ENCODE results near the gene GABRG3.

GABRG3 gene

DNA sequence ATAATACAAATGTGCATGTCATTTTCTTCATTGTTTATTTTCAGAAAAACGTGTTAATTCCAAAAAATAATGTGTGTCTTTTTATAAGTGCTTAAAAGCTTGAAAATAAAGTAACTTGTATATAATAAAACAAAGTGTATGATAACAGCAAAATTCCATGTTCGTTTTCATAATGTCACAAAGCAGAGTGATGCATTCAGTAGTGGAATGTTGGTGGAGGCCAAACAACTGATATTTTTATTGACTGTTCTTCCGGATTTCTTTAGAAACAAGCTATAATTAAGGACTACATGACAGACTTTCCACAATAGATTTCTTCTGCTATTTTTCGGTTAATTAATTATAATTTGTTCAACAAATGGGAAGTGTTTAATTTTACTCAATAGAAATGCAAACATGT, 412.7 kb downstream of the GABRG3 start:
- TF ChIP-seq, protein P1, sequence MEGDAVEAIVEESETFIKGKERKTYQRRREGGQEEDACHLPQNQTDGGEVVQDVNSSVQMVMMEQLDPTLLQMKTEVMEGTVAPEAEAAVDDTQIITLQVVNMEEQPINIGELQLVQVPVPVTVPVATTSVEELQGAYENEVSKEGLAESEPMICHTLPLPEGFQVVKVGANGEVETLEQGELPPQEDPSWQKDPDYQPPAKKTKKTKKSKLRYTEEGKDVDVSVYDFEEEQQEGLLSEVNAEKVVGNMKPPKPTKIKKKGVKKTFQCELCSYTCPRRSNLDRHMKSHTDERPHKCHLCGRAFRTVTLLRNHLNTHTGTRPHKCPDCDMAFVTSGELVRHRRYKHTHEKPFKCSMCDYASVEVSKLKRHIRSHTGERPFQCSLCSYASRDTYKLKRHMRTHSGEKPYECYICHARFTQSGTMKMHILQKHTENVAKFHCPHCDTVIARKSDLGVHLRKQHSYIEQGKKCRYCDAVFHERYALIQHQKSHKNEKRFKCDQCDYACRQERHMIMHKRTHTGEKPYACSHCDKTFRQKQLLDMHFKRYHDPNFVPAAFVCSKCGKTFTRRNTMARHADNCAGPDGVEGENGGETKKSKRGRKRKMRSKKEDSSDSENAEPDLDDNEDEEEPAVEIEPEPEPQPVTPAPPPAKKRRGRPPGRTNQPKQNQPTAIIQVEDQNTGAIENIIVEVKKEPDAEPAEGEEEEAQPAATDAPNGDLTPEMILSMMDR (conservative IDR thresholded peaks at IDR 0.05; ENCODE audit: control insufficient read depth, insufficient read depth, low read depth, low read length), result no peak
- no peak overlapping the region for H3K4me3 ChIP-seq (ENCODE audit: control insufficient read depth, low read depth, low read length)
- no peak for DNase-seq (ENCODE audit: low read depth)

DNA sequence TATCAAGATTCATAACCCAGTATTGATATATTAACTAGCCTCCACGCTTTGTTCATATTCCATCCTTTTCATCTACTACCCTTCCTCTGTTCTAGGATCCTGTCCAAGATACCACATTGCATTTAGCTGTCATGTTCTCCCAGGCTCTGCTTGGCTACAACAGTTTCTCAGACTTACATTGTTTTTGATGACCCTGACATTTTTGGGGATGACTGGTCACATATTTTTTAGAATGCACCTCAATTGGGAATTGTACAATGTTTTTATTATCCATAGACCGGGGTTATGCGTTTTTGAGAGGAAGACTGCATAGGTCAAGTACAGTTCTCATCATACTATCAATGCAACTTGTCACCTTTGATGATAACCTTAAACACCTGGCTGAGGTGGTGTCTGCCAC, 421.2 kb downstream of the GABRG3 start:
- TF ChIP-seq, protein P1 (conservative IDR thresholded peaks at IDR 0.05; ENCODE audit: control insufficient read depth, insufficient read depth, low read depth, low read length), result no peak
- no peak overlapping the region for H3K4me3 ChIP-seq (ENCODE audit: control insufficient read depth, low read depth, low read length)
- DNase-seq (ENCODE audit: low read depth), result no peak

GRCh38 chr15:27396521-27396920, 425.5 kb downstream of the GABRG3 start:
- no peak for DNase-seq (ENCODE audit: low read depth)
- TF ChIP-seq, protein P1 (conservative IDR thresholded peaks at IDR 0.05; ENCODE audit: control insufficient read depth, insufficient read depth, low read depth, low read length), result no peak
- H3K4me3 ChIP-seq (ENCODE audit: control insufficient read depth, low read depth, low read length), result no peak overlapping the region

DNA sequence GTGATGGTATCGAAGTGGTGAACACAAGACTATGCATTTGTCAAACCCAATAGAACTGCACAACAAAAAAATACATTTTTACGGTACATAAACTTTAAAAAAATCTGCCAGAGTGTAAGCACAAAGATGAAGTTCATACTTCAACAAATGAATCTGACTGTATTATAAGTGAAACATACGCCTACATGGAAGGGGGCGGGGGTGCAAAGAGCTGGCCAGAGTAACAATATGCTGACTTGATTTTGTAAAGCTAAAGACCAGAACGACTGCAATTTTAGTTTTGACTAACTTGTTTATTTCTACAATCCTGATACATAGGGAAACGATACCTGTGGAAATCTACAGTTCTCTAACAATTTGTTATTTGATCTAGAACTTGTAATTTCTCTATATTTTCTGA, 426.0 kb downstream of the GABRG3 start:
- H3K4me3 ChIP-seq (ENCODE audit: control insufficient read depth, low read depth, low read length), result no peak overlapping the region
- TF ChIP-seq, protein P1 (conservative IDR thresholded peaks at IDR 0.05; ENCODE audit: control insufficient read depth, insufficient read depth, low read depth, low read length), result no peak
- DNase-seq (ENCODE audit: low read depth), result no peak

GRCh38 chr15:27398631-27399161, 427.7 kb downstream of the GABRG3 start:
- TF ChIP-seq, protein P1 (conservative IDR thresholded peaks at IDR 0.05; ENCODE audit: control insufficient read depth, insufficient read depth, low read depth, low read length), result no peak

DNA sequence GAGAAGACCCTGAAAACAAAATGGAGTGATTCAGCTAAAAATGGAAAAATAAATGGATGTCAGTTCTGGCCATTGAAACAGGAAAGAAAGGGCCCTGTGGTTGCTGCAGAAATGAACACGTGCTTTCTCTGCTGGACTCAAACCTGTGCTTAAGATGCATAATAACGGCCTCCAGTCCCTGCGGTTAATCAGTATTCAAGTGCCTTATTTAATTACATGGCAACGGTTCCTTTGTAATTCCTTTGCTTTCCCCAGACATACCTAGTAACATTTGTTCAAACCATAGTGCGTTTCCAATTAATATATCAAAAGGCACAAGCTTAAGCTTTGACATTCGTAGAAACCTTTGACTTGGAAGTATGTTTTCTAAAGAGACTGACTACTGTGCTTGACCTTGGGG, 428.3 kb downstream of the GABRG3 start:
- no peak overlapping the region for H3K4me3 ChIP-seq (ENCODE audit: control insufficient read depth, low read depth, low read length)
- DNase-seq (ENCODE audit: low read depth), result no peak
- TF ChIP-seq, protein P1 (conservative IDR thresholded peaks at IDR 0.05; ENCODE audit: control insufficient read depth, insufficient read depth, low read depth, low read length), result no peak

More at GRCh38 chr15:27398631-27399161, 427.7 kb downstream of the GABRG3 start:
- no peak overlapping the region for H3K4me3 ChIP-seq (ENCODE audit: control insufficient read depth, low read depth, low read length)
- DNase-seq (ENCODE audit: low read depth), result no peak

GRCh38 chr15:27401471-27401870, 430.5 kb downstream of the GABRG3 start:
- no peak overlapping the region for H3K4me3 ChIP-seq (ENCODE audit: control insufficient read depth, low read depth, low read length)
- TF ChIP-seq, protein P1 (conservative IDR thresholded peaks at IDR 0.05; ENCODE audit: control insufficient read depth, insufficient read depth, low read depth, low read length), result no peak

More at GRCh38 chr15:27401471-27401870, 430.5 kb downstream of the GABRG3 start:
- no peak for DNase-seq (ENCODE audit: low read depth)
